ENCODE measurements around the gene CHKB. TPM values are rescaled to one million over a fixed set of nuclear protein-coding genes. Genes with fewer than 3 reads are reported as not detected.
A peak's percentile ranks its signal among the peaks of the same experiment; 100 is the strongest.

Gene CHKB
- total RNA-seq, 1 experiment from 2014 or later = 14.3 TPM

GRCh38 chr22:50599816-50600455 is 17.3 kb upstream of the CHKB start:
- no peak for DNase-seq (ENCODE audit: low read depth)

DNA sequence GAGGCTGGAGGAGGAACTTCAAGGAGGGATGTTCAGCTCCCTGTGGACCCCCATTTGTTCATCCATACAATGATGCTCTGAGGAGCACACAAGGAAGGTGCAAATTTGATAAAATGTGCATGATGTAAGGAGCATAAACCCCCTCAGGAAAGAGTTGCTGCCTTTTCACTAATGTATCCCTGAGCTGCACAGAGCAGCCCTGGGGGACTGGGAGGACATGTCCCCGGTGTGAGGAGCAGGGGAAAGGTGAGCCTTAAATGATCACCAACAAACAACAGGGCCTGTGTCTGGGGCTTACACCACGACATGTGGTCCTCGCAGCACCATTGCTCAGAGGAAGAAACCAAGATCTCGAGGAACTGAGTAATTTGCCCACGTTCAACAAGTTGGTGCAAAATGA is 14.4 kb upstream of the CHKB start:
- DNase-seq (ENCODE audit: low read depth) = no peak

- DNase-seq (ENCODE audit: low read depth) = no peak
Measured at GRCh38 chr22:50595189-50595588, 12.5 kb upstream of the CHKB start.

DNA sequence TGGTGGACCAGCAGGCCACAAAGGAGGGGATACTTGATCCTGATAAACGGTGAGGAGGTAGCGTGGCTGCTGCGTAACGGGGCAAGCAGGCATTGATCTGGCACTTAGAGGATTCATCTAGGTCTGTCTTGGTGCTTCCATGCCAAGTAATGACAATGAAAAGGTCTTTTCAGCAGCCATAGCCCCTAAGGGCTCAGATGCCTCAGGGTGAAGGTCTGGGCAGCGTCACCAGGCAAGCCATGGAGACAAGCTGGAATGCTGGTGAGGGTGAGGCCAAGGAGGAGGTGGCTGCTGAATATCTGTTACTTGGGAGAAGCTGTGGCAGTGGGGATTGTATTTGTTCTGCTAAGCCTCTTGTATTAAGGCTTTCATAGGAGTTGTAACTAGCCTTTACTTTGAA is 4.8 kb upstream of the CHKB start:
- no peak for DNase-seq (ENCODE audit: low read depth)

GRCh38 chr22:50586416-50586815 is 3.8 kb upstream of the CHKB start:
- DNase-seq (ENCODE audit: low read depth) = no peak

DNA sequence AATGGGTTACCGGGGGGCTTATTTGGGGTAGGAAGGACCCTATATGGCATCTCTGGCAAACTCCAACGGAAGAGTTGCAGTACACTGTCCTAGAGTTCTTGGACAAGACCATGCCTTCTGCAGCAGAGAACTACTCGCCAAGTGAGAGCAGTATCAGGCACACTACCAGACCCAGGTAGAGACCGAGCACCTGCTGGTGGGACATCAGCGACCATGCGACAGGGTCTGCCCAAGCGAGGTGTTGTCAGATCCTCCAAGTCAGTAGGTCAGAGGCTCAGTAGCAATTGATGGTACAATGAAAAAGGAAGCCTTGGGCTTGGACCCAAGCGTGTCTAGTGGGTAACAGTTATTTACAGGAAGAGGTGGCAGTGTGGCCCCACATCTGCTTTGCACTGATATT is 3.1 kb upstream of the CHKB start:
- DNase-seq (ENCODE audit: low read depth) = no peak

DNA sequence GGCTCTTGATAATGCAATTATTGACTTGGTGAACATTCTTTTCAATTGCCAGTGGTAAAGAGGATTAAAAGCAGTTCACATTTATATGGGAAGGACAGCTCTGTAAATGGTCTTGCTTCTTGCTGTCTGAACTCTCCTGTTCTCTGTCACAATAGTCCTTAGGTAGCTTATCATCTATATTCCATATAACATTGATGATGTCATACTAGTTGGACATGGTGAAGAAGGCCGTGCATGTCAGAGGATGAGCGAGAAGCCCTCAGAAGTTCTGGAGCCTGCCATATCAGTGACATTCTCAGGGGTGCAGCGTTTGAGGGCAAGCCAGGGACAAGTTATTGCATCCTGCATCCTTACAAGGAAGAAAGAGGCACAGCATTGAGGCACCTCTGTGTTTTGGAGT is 2.6 kb upstream of the CHKB start:
- no peak for DNase-seq (ENCODE audit: low read depth)

GRCh38 chr22:50584106-50585096 is 1.8 kb upstream of the CHKB start:
- no peak for DNase-seq (ENCODE audit: low read depth)

DNA sequence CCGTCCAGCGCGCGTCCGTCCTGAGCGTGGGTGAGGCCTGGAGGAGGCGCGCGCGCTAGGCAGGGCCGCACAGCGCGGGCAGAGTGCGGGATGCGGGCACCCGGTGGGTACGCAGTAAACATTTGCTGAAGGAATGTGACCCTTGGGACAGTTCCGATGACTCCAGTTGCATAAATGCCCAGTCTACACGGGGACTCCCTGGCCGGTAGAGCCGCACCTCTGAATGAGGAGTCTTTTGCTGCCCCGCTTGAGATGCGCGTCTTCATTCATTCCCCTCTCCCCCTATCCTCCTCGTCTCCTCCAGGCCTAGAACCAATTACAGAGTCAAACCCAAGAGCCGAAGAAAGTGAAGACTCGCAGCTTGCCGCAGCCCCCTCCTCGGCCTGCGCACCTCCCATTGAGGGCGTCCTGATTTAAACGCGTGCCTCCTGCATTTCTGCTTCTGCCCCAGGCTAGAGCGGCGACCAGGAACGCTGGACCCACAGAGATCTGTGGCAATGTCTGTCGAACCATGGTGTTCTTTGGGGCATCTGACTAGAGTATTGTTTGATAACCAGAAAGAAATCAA is 729 bp upstream of the CHKB start:
- no peak for DNase-seq (ENCODE audit: low read depth)

DNA sequence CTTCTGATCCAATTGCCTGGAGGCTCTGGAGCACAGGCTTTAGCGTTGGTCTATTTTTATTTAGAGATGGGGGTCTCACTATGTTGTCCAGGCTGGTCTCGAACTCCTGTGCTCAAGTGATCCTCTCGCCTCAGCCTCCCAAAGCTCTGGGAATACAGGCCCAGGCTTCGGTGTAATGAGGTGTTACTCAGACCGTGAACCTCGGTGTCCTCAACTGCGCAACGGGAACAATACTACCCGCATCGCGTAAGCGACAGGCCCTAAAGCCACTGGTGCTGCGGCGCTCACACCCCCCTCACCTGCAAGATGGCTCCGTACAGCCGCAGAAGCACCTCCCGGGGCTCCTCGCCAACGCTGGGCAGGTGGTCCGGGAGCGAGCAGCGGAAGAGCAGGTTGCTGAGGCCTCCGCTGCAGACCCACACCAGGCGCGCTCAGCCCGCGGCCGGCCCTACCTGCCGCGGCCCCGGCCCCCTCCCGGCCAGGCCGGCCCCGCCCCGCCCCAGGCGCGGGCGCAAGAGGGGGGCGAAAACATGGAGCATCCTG is 628 bp downstream of the CHKB start:
- DNase-seq (ENCODE audit: low read depth) = no peak

DNA sequence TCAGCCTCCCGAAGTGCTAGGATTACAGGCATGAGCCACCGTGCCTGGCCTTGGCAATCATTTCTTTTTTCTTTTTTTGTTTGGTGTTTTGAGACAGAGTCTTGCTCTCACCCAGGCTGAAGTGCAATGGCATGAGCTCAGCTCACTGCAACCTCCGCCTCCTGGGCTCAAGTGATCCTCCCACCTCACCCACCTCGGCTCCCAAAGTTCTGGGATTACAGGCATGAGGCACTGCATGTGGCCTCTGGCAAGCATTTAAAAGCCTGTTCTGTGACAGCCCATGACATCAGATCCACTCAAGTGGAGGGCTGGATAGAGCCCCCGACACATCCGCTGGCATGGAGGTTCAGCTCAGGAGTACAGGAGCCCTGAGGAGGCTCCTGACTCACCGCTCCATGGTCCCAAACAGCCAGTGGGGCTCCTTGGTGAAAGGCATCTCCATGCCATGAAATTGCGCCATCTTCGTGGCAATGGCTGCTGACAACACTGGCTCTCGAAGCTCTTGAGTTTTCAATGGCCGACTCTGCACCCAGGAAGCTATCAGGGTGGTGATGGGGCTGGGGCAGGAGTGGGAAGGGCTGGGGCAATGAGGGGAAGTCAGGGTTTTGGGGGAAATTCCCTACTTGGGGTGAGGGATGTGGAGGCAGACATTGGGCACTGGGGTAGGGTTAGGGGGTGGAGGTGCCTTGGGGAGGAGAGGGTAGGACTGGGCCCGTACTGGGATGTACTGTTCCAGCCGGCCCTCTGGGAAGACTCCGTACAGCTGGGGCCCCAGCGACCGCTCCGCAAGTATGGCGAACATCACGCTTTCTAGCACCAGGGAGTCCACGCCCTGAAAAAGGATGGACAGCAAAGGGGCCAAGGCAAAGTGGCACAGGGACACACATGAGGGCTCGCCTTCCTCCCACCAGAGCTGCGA is 1.4 kb downstream of the CHKB start:
- no peak for DNase-seq (ENCODE audit: low read depth)

- no peak for DNase-seq (ENCODE audit: low read depth)
Measured at GRCh38 chr22:50579752-50580151, 2.9 kb downstream of the CHKB start.

DNA sequence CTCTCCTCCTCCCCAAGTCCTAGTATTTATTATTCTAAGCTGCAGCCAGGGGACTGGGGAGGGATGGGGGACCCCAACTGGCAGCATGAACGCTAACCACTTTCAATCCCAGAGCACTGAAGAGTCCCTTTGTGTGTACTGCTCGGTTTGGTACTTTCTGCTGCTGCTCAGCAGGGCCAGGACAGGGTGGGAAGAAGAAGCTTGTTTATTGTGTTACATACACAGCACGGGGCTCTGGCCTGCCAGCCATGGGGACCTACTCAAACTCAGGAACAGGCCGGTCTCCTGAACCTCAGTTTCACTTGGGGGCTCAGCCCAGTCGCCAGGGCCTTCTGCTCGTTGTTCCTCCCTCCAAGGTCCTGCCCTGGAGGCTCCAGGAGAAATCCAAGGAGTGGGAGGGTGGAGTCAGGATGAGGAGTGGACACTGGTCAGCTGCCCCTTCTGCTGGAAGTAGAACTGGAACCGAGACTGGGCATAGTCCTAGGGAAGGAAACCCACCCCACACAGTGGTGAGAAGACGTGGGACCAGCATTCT is 3.8 kb downstream of the CHKB start:
- DNase-seq (ENCODE audit: low read depth) = no peak

DNA sequence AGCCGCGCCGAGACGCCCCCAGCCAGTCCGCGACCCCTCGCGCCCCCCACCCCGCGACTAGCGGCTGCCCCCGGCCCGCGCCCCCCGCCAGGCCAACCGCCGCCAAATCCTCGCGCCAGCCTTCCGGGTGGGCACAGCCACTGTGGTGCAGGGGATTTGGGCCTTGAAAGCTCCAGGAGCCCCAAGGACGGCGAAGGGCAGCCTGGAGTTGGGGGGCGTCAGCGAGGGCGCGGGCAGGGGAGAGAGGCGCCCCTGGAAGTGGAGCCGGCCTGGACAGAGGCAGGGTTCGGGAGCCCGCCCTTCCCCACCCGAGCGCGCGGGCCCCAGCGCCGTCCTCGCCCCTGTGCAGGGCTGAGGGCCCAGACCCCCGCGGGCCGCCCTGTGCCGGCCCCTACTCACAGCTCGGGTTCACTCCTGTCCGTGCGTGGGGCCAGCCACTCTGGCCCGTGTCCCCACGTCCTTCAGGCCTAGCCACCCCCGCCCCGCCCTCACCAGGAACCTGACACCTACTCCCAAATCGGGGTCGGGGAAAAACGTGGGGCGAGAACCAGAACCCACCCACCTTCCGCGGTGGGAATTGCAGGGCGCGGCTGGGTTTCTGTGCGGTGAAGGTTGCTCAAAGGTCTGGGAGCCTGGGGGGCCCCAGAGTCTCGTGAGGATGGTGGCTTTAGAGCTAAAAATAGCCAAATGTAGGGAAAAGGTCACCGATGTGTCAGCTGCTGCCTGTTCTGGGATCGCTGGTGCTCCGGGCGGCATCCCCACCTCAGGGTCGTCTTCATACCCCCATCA is 4.5 kb downstream of the CHKB start, which contains the start of gene CPT1B:
Gene CPT1B, minus strand, starts transcription at position 441 of the 789 bp plus-strand sequence. CDS start 512 bp downstream, outside the sequence.
- DNase-seq (ENCODE audit: low read depth) = no peak

DNA sequence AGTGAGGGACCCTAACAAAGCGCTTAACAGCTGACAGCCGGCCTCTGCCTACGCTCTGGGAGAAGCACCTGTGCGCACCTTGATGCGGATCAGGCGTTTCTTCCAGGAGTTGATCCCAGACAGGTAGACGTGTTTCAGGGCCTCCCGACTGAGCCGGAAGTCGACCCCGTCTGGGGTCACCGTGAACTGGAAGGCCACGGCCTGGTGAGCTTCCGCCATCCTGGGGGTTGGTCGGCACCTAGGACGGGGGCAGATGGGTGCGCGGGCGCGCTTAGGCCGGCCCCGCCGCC is 5.0 kb downstream of the CHKB start:
- no peak for DNase-seq (ENCODE audit: low read depth)

DNA sequence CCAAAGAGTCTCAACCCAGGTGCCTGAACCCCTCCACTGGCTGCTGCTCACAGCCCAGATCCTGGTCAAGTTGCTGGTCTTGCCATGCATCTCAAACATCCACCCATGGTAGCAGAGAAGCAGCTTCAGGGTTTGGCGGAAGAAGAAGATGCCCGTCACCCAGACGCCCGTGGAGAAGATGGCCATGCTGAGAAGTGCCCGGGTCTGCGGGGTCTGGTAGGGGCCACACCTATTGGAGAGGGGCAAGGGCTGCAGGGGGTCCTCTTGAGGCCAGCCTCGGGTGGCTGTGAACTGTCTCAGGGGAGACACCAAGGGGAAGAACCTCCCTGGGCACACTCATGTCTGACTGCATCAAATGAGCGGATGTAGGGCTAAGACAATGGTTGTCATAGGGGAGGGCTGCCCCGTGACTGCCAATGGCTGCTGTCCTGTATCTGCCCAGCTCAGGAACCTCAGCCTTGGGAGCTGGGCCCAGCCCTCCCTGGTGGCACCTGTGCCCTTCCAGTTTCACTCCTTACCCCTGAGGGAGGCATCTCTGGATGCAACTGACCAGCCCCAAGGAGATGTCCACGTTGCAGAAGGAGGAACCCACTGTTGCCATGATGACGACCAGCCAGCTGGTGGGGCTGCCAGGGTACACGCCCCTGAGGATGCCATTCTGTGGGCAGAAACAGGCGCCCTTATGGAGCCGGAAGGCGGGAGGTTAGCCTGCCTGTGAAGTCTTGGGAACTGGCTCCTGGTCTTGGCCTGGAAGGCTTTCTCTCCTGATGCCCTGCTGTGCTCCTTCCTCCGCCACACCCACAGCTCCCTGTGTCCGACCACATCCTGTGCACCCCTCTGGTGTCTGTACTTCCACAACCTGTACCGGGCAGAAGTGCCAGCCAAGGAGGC is 5.6 kb downstream of the CHKB start:
- no peak for DNase-seq (ENCODE audit: low read depth)

GRCh38 chr22:50576070-50576469 is 6.6 kb downstream of the CHKB start:
- peak; percentile 49 for DNase-seq (ENCODE audit: low read depth)

DNA sequence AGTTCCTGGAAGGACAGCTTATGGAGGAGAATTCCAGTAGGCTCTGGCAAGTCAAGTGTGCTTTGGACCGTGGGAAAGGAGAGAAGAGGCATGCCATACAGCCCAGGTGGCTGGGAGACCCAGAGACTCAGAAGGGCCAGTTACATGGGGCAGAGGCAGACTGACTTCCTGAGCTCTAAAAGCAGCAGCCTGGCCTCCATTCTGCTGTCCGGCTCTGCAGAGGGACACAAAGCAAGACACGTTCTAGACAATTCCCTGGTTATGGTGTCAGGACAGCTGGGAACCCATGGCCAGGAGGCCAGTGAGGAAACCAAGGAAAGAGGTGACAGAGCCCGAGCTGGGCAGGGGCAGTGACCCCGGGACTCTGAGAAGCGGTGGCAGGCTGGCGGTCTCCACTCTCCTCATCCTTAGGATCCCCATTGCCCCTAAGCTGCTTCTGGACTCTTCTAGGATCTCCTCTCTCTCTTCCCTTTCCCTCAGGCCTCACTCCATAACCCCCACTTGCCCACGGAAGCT is 7.2 kb downstream of the CHKB start:
- DNase-seq (ENCODE audit: low read depth) = no peak

- no peak for DNase-seq (ENCODE audit: low read depth)
Measured at GRCh38 chr22:50574383-50574755, 8.3 kb downstream of the CHKB start.
